ENCODE results near the gene SAMD4A. TPM values are rescaled to one million over a fixed set of nuclear protein-coding genes. Genes with fewer than 3 reads are reported as not detected.

SAMD4A gene
- total and polyA plus RNA-seq, 10 donors = 2.3 to 31.0 (median 21.2) TPM

DNA sequence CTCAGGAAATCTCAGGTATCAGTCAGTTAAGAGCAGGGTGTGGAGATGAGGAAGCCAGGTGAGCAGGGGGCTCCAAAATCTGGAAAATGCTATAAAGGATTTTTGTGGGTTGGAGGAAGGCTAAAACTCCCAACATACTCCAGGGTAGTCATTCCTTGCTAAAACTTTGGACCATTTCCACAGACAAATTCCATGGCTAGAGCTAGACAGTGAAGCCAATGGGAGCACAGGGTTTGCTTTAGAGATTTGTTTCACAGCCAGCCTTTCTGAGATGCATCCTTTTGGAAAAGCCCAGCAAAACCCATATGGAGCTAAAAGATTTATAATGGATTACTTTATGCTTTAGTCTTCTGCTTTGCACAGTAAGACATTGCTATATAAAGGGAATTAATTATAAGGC is 146.5 kb downstream of the SAMD4A start:
- Histone ChIP-seq H3K36me3 (no peaks in the 10 kb centered on the region), H3K27me3 (replicated peaks in 1 of 7) (no peaks in the 10 kb centered on the region), H3K4me3 (no peak overlapping the region), H3K9me3 (no peaks in the 10 kb centered on the region), H3K4me1 (peaks cover 17 to 41% (median 27%) of the 10 kb centered on the region in 6 donors), H3K27ac (peak overlapping the region in 6 of 8 donors; percentile 68 to 85 (median 78))
- TF ChIP-seq CTCF (IDR thresholded peaks at IDR 0.05 in 8 of 11, conservative IDR thresholded peaks at IDR 0.05 in 3 of 11) (no peak), POLR2A (IDR thresholded peaks at IDR 0.05) (no peak), POLR2AphosphoS5 (IDR thresholded peaks at IDR 0.05) (no peak)
- DNase-seq = no peak
- intact Hi-C loops (cut with DNase I; ENCODE audit: low total_unique reads) = no loop called here

- Histone ChIP-seq H3K4me3 (no peak overlapping the region), H3K27me3 (replicated peaks in 1 of 7) (no peaks in the 10 kb centered on the region), H3K27ac (no peak overlapping the region), H3K4me1 (peaks cover 15 to 29% (median 21%) of the 10 kb centered on the region in 6 donors), H3K36me3 (no peaks in the 10 kb centered on the region), H3K9me3 (no peaks in the 10 kb centered on the region)
- intact Hi-C loops (cut with DNase I; ENCODE audit: low total_unique reads) = no loop called here
- 59 to 72% (median 65%) methylated on average over 4 of the region's 4 CpGs for WGBS, 5 donors
- TF ChIP-seq CTCF (IDR thresholded peaks at IDR 0.05 in 8 of 11, conservative IDR thresholded peaks at IDR 0.05 in 3 of 11) (no peak), POLR2A (IDR thresholded peaks at IDR 0.05) (no peak), POLR2AphosphoS5 (IDR thresholded peaks at IDR 0.05) (no peak)
- DNase-seq = no peak
Observed at GRCh38 chr14:54715239-54715638, 148.3 kb downstream of the SAMD4A start.

DNA sequence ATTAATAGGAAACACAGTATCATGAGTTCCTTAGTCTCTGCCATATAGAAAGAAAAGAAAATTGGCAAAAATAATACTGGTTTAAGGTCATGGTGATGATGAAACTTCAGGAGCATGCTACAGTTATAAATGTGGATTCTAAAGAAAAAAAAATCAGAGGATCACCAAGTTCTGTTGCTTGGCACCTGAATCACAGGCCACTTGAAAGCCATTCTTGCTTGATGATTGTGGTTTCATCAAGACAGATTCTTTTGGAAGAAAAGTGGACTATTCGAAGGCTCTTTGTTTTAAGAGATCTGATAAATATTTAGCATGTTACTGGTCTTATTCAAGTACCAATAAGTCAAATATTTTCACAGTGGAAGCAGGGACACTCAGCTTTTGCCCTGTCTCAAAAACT is 148.9 kb downstream of the SAMD4A start:
- Histone ChIP-seq H3K27me3 (replicated peaks in 1 of 7) (no peaks in the 10 kb centered on the region), H3K4me3 (no peak overlapping the region), H3K9me3 (no peaks in the 10 kb centered on the region), H3K36me3 (no peaks in the 10 kb centered on the region), H3K27ac (no peak overlapping the region), H3K4me1 (peaks cover 15 to 29% (median 21%) of the 10 kb centered on the region in 6 donors)
- no peak for TF ChIP-seq POLR2A (IDR thresholded peaks at IDR 0.05)
- 78 to 86% (median 80%) methylated on average over 1 of the region's 1 CpG for WGBS, 5 donors
- intact Hi-C loops (cut with DNase I; ENCODE audit: low total_unique reads) = no loop called here
- no peak for DNase-seq

- no peaks in the 10 kb centered on the region for H3K36me3 ChIP-seq
- no peaks in the 10 kb centered on the region for H3K9me3 ChIP-seq
- TF ChIP-seq CTCF (IDR thresholded peaks at IDR 0.05 in 8 of 11, conservative IDR thresholded peaks at IDR 0.05 in 3 of 11) (no peak), POLR2A (IDR thresholded peaks at IDR 0.05) (no peak), POLR2AphosphoS5 (IDR thresholded peaks at IDR 0.05) (no peak)
- no peak overlapping the region for H3K27ac ChIP-seq
- no peaks in the 10 kb centered on the region for H3K27me3 ChIP-seq (replicated peaks in 1 of 7)
- intact Hi-C loops (cut with DNase I; ENCODE audit: low total_unique reads) = no loop called here
- no peak overlapping the region for H3K4me3 ChIP-seq
- DNase-seq = no peak
- peaks cover 12 to 20% (median 15%) of the 10 kb centered on the region in 6 donors for H3K4me1 ChIP-seq
- 94 to 100% (median 98%) methylated on average over 3 of the region's 3 CpGs for WGBS, 5 donors
Observed at GRCh38 chr14:54716862-54717261, 149.9 kb downstream of the SAMD4A start.

DNA sequence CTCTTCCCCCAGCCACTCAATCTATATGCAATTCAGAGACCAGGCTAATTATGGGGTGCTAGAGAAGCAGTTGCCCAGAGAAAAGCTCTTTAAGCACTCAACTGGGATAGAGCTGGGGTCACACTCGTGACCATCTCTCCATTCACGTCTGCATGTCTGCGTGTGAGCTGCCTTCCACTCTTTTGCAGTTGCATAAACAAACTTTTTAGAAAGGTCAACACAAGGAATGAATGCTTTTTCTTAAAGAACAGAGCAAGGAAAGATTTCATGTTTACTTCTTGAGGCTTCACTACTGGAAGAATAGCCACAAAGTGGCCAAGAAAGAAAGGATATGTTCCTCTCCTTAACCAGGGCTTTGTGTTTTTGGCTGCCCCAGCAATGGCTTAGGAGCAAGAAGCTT is 151.1 kb downstream of the SAMD4A start:
- no peak overlapping the region for H3K27ac ChIP-seq

More for the DNA sequence above, 151.1 kb downstream of the SAMD4A start:
- H3K36me3 ChIP-seq = no peaks in the 10 kb centered on the region
- 87 to 97% (median 89%) methylated on average over 3 of the region's 3 CpGs for WGBS, 5 donors
- no peak for TF ChIP-seq CTCF (IDR thresholded peaks at IDR 0.05 in 8 of 11, conservative IDR thresholded peaks at IDR 0.05 in 3 of 11)
- no peak for TF ChIP-seq POLR2AphosphoS5 (IDR thresholded peaks at IDR 0.05)
- no peak for TF ChIP-seq POLR2A (IDR thresholded peaks at IDR 0.05)
- intact Hi-C loops (cut with DNase I; ENCODE audit: low total_unique reads) = no loop called here
- no peak overlapping the region for H3K4me3 ChIP-seq
- no peaks in the 10 kb centered on the region for H3K9me3 ChIP-seq
- no peaks in the 10 kb centered on the region for H3K27me3 ChIP-seq (replicated peaks in 1 of 7)
- no peak for DNase-seq
- peaks cover under 1 to 16% (median 9%) of the 10 kb centered on the region in 6 donors for H3K4me1 ChIP-seq
